GM12878 (cell line): Measurements from ENCODE around the gene PHC2. TPM values are rescaled to one million over a fixed set of nuclear protein-coding genes. Genes with fewer than 3 reads are reported as not detected.

Experiments
- ATAC-seq: fragments of 200-7000 bp; cut with Tn5 transposase; 3 replicates; pipeline ENCODE4 v1.9.1; 2020; ENCODE audit warnings: mild to moderate bottlenecking, moderate library complexity
- BruUV-seq: library from RNA; stranded (reverse); fragments of 400-500 nt; replicated peaks from 2 replicates; lab custom pipeline; 2021; lab: Mats Ljungman, UMichigan
- CTCF ChIA-PET: fragments of 300-600 bp; sonication (Branson Sonifier 250); formaldehyde crosslinking; extraction: SDS; loops from one replicate; lab custom pipeline; 2021; ENCODE audit warnings: inconsistent platforms; lab: Yijun Ruan, JAX
- POLR2A ChIA-PET: fragments of 350-600 bp; formaldehyde crosslinking; extraction: SDS; loops from one replicate; lab custom pipeline; 2021; ENCODE audit warnings: inconsistent platforms; lab: Charles Lee
- RAD21 ChIA-PET: fragments of 300-600 bp; sonication (Branson Sonifier 250); formaldehyde crosslinking; loops from one replicate; lab custom pipeline; 2023; ENCODE audit warnings: antibody characterized with exemption; ENCODE audit not compliant: unreplicated experiment; lab: Charles Lee
- SMC1A ChIA-PET: fragments of 300-600 bp; sonication (Branson Sonifier 250); formaldehyde crosslinking; loops from one replicate; lab custom pipeline; 2023; ENCODE audit not compliant: unreplicated experiment, uncharacterized antibody; lab: Charles Lee
- DNase-seq: peaks from one replicate; pipeline ENCODE4 v3.0.0-alpha.2; 2011; ENCODE audit warnings: low read depth, low spot score
- FAIRE-seq: peaks from 3 replicates; lab custom pipeline; 2011; peaks lifted over from hg19 to GRCh38; lab: Jason Lieb, UNC
- H2AFZ ChIP-seq: 2 replicates; pipeline ENCODE4 v1.6.0; 2011; ENCODE audit warnings: low read depth, low read length, control low read depth; ENCODE audit not compliant: control insufficient read depth
- H3K27ac ChIP-seq: 2 replicates; pipeline ENCODE4 v1.5.1; 2011; ENCODE audit warnings: control low read depth; ENCODE audit not compliant: control insufficient read depth, insufficient read depth
- H3K27me3 ChIP-seq, 2 experiments: replicated peaks in 1 of 2; 2 replicates each; pipeline versions ENCODE4 v1.6.0 to v1.6.1; 2011; ENCODE audit warnings: low read length in 1 of 2; ENCODE audit not compliant: control insufficient read depth in 2 of 2, insufficient read depth in 2 of 2
- H3K36me3 ChIP-seq, 2 experiments: 2 replicates each; pipeline ENCODE4 v1.5.1; 2011; ENCODE audit warnings: low read length in 1 of 2; ENCODE audit not compliant: control insufficient read depth in 2 of 2, insufficient read depth in 2 of 2
- H3K4me1 ChIP-seq: 2 replicates; pipeline ENCODE4 v1.6.1; 2011; ENCODE audit warnings: mild to moderate bottlenecking, low read length, moderate library complexity, mixed read lengths; ENCODE audit not compliant: control insufficient read depth, insufficient read depth
- H3K4me2 ChIP-seq: 2 replicates; pipeline ENCODE4 v1.6.0; 2011; ENCODE audit warnings: control low read depth; ENCODE audit not compliant: control insufficient read depth, insufficient read depth
- H3K4me3 ChIP-seq: fragments of 200-600 bp; sonication (generic); 2 replicates; pipeline ENCODE4 v1.5.1; 2016
- H3K79me2 ChIP-seq: 2 replicates; pipeline ENCODE4 v1.6.0; 2011; ENCODE audit warnings: low read length; ENCODE audit not compliant: control insufficient read depth, insufficient read depth
- H3K9ac ChIP-seq: 2 replicates; pipeline ENCODE4 v1.8.0; 2011; ENCODE audit warnings: low read length, control low read depth, mixed read lengths; ENCODE audit not compliant: control insufficient read depth, insufficient read depth
- H3K9me3 ChIP-seq: replicated peaks from 3 replicates; pipeline ENCODE4 v1.5.1; 2011; ENCODE audit warnings: mild to moderate bottlenecking, low read length; ENCODE audit not compliant: control insufficient read depth, insufficient read depth
- H4K20me1 ChIP-seq: 2 replicates; pipeline ENCODE4 v1.6.0; 2011; ENCODE audit not compliant: control insufficient read depth, insufficient read depth
- CEBPZ ChIP-seq: fragments of 150-350 bp; IDR thresholded peaks from 2 replicates; pipeline ENCODE4 v1.6.1; 2016; ENCODE audit warnings: low read depth, low read length
- MAX ChIP-seq: IDR thresholded peaks from 2 replicates; pipeline ENCODE4 v1.6.1; 2012; ENCODE audit warnings: low read depth, low read length, improper control_type of control experiment
- PAX5 ChIP-seq: IDR thresholded peaks from 2 replicates; pipeline ENCODE4 v1.6.1; 2011; ENCODE audit warnings: low read depth, low read length, borderline replicate concordance
- SIN3A ChIP-seq: IDR thresholded peaks from 2 replicates; pipeline ENCODE4 v1.6.1; 2012; ENCODE audit warnings: low read depth, low read length, improper control_type of control experiment
- SUZ12 ChIP-seq: fragments of 200-600 bp; sonication (generic); IDR thresholded peaks from one replicate; pipeline ENCODE4 v1.6.1; 2018; ENCODE audit warnings: antibody characterized with exemption, mild to moderate bottlenecking; ENCODE audit not compliant: unreplicated experiment
- TCF7 ChIP-seq: IDR thresholded peaks from 2 replicates; pipeline ENCODE4 v1.6.1; 2014; ENCODE audit warnings: antibody characterized with exemption, borderline replicate concordance
- ZBTB4 ChIP-seq: fragments of 450-650 bp; formaldehyde crosslinking; IDR thresholded peaks from 2 replicates; pipeline ENCODE4 v1.4.0; 2022; ENCODE audit warnings: mild to moderate bottlenecking, moderate library complexity
- ZNF384 ChIP-seq: IDR thresholded peaks from 2 replicates; pipeline ENCODE4 v1.6.1; 2012; ENCODE audit warnings: low read depth, mild to moderate bottlenecking, low read length, improper control_type of control experiment, borderline replicate concordance
- ZZZ3 ChIP-seq: IDR thresholded peaks from 2 replicates; pipeline ENCODE4 v1.6.1; 2011; ENCODE audit warnings: low read depth; ENCODE audit not compliant: control insufficient read depth, insufficient read length
- WGBS: methylation state at CpG from one replicate; pipeline ENCODE4 v1.1.6; 2016; ENCODE audit warnings: low lambda C conversion rate; ENCODE audit not compliant: insufficient replicate concordance, insufficient coverage; ENCODE audit errors: missing lambda C conversion rate; 5-methylcytosine and 5-hydroxymethylcytosine counted together
- in situ Hi-C: fragments of 300-500 bp; cut with MboI; formaldehyde crosslinking; loops from 9 replicates; pipeline ENCODE4 v1.14.3; 2018; ENCODE audit warnings: mixed read lengths
- intact Hi-C: fragments of 100-400 bp; cut with micrococcal nuclease; formaldehyde crosslinking; loops from one replicate; pipeline ENCODE4 v1.14.2; 2022; ENCODE audit not compliant: unreplicated experiment
- polyA plus RNA-seq, 11 experiments: library from polyadenylated mRNA; depleted of rRNA in 4 of 11; unstranded in 6 of 11; stranded (reverse) in 5 of 11; fragments of >200 nt; fragmentation: Nextera tagmentation in 4 of 11; fragmentation: Illumina TruSeq in 1 of 11; extraction: Ambion mirVana in 4 of 11; extraction: Trizol in 1 of 11; gene quantifications; 1 replicate in 1 of 11; 2 replicates in 10 of 11; pipeline versions ENCODE4 v1.2.1 to v1.2.3, GENCODE V29; 2011 to 2016; ENCODE audit warnings: inconsistent platforms in 2 of 11, missing spikeins in 2 of 11, low read depth in 1 of 11
- total RNA-seq, 4 experiments: library from RNA; depleted of rRNA in 3 of 4; stranded (reverse); fragments of >200 nt in 3 of 4; fragmentation: Illumina TruSeq in 1 of 4; extraction: Trizol in 1 of 4; gene quantifications; 2 replicates each; pipeline versions ENCODE4 v1.2.1 to v1.2.3, GENCODE V29; 2013 to 2021

PHC2 gene
- total and polyA plus RNA-seq, 10 of the 15 experiments (the other 5 are each of a cell fraction or from before 2014, with no cell fraction given): 2.0 to 35.9 (median 16.4) TPM

- Histone ChIP-seq H3K79me2 (no peaks in the 10 kb centered on the region), H3K9ac (no peak overlapping the region), H3K27me3 (no peaks in the 10 kb centered on the region; a peak in 2 of 4 replicates), H3K9me3 (peaks cover 6% of the 10 kb centered on the region; the same call in 2 of the 3 replicates), H2AFZ (no peak overlapping the region), H4K20me1 (no peaks in the 10 kb centered on the region), H3K4me2 (no peak overlapping the region), H3K36me3 (no peaks in the 10 kb centered on the region), H3K4me3 (no peak overlapping the region), H3K4me1 (no peaks in the 10 kb centered on the region), H3K27ac (no peak overlapping the region)
- ATAC-seq (no peak), DNase-seq (no peak), FAIRE-seq (no peak)
- in situ Hi-C loops: loop anchor here (5.0 kb wide), 1 partner anchor 37 kb away; no protein-coding TSS in a partner anchor
- BruUV-seq: no TSS peak
- intact Hi-C loops: no loop called here
- CTCF ChIA-PET: no interaction called here
- POLR2A ChIA-PET: no interaction called here
- 41% methylated on average over 5 of the region's 5 CpGs for WGBS
- RAD21 ChIA-PET: no interaction called here
- TF ChIP-seq ZZZ3 (no peak), SUZ12 (no peak), CEBPZ (no peak), ZNF384 (no peak), SIN3A (no peak), ZBTB4 (no peak), MAX (no peak), TCF7 (no peak), PAX5 (no peak)
- SMC1A ChIA-PET: no interaction called here
Observed at GRCh38 chr1:33414879-33415278, 16.0 kb downstream of the PHC2 start.
